GM12878 (cell line): Measurements from ENCODE around the gene CBLN3. TPM values are rescaled to one million over a fixed set of nuclear protein-coding genes. Genes with fewer than 3 reads are reported as not detected.
A peak's percentile ranks its signal among the peaks of the same experiment; 100 is the strongest.

Experiments used
- CEBPB ChIP-seq, 2 experiments: fragments of 150-350 bp in 1 of 2; IDR thresholded peaks; 2 replicates each; pipeline ENCODE4 v1.6.1; 2012 to 2014; ENCODE audit warnings: low read depth in 2 of 2, low read length in 2 of 2, borderline replicate concordance in 1 of 2, inconsistent platforms in 1 of 2
- CHD1 ChIP-seq: IDR thresholded peaks from 2 replicates; pipeline ENCODE4 v1.6.1; 2012; ENCODE audit warnings: low read depth, low read length, improper control_type of control experiment
- CTCF ChIP-seq, 3 experiments: IDR thresholded peaks in 2 of 3; conservative IDR thresholded peaks in 1 of 3; 2 replicates each; pipeline ENCODE4 v1.5.1; 2011; ENCODE audit warnings: low read depth in 3 of 3, low read length in 3 of 3, mild to moderate bottlenecking in 3 of 3, control low read depth in 2 of 3, moderate library complexity in 2 of 3, inconsistent platforms in 1 of 3, mixed read lengths in 1 of 3; ENCODE audit not compliant: control insufficient read depth in 2 of 3, insufficient read depth in 1 of 3; ENCODE audit errors: extremely low read depth in 1 of 3
- ETV6 ChIP-seq, 2 experiments: fragments of 450-650 bp in 1 of 2; IDR thresholded peaks in 1 of 2; conservative IDR thresholded peaks in 1 of 2; 2 replicates each; pipeline ENCODE4 v1.6.1; 2014; ENCODE audit warnings: antibody characterized with exemption in 1 of 2, borderline replicate concordance in 1 of 2, low read depth in 1 of 2, mild to moderate bottlenecking in 1 of 2, moderate library complexity in 1 of 2
- FOXM1 ChIP-seq: IDR thresholded peaks from 2 replicates; pipeline ENCODE4 v1.6.1; 2012; ENCODE audit warnings: low read depth, mild to moderate bottlenecking, inconsistent platforms, low read length, moderate library complexity
- HDAC2 ChIP-seq: fragments of 200-600 bp; sonication (generic); IDR thresholded peaks from 2 replicates; pipeline ENCODE4 v1.6.1; 2017
- HDGF ChIP-seq: fragments of 450-650 bp; IDR thresholded peaks from 2 replicates; pipeline ENCODE4 v1.6.1; 2016; ENCODE audit warnings: antibody characterized with exemption
- IKZF2 ChIP-seq, 2 experiments: fragments of 450-650 bp; IDR thresholded peaks; 2 replicates each; pipeline ENCODE4 v1.6.1; 2017; ENCODE audit warnings: mild to moderate bottlenecking in 2 of 2, moderate library complexity in 2 of 2
- LARP7 ChIP-seq: fragments of 450-650 bp; IDR thresholded peaks from 2 replicates; pipeline ENCODE4 v1.6.1; 2017; ENCODE audit warnings: mild to moderate bottlenecking
- MTA2 ChIP-seq: fragments of 450-650 bp; IDR thresholded peaks from 2 replicates; pipeline ENCODE4 v1.6.1; 2016; ENCODE audit warnings: low read depth, mild to moderate bottlenecking, moderate library complexity
- NBN ChIP-seq: fragments of 450-650 bp; IDR thresholded peaks from 2 replicates; pipeline ENCODE4 v1.6.1; 2016
- POLR2A ChIP-seq: IDR thresholded peaks from 2 replicates; pipeline ENCODE4 v1.6.1; 2011; ENCODE audit warnings: low read depth, mild to moderate bottlenecking, low read length
- POLR2AphosphoS5 ChIP-seq: IDR thresholded peaks from 2 replicates; pipeline ENCODE4 v1.6.1; 2011; ENCODE audit warnings: mild to moderate bottlenecking, low read length, inconsistent platforms
- POU2F2 ChIP-seq: IDR thresholded peaks from 3 replicates; pipeline ENCODE4 v1.6.1; 2011; ENCODE audit warnings: low read depth, mild to moderate bottlenecking, low read length, borderline replicate concordance
- RCOR1 ChIP-seq: conservative IDR thresholded peaks from 2 replicates; pipeline ENCODE4 v1.6.1; 2012; ENCODE audit warnings: low read depth, low read length, improper control_type of control experiment
- RELB ChIP-seq: fragments of 450-650 bp; IDR thresholded peaks from 2 replicates; pipeline ENCODE4 v1.6.1; 2017; ENCODE audit warnings: low read depth, mild to moderate bottlenecking, moderate library complexity
- REST ChIP-seq: IDR thresholded peaks from 2 replicates; pipeline ENCODE4 v1.6.1; 2012; ENCODE audit warnings: mild to moderate bottlenecking, low read depth, low read length
- RFX5 ChIP-seq: IDR thresholded peaks from 2 replicates; pipeline ENCODE4 v1.6.1; 2011; ENCODE audit warnings: low read depth, low read length, improper control_type of control experiment
- SMAD1 ChIP-seq: fragments of 450-650 bp; IDR thresholded peaks from 2 replicates; pipeline ENCODE4 v1.6.1; 2018; ENCODE audit warnings: mild to moderate bottlenecking, low read depth; ENCODE audit not compliant: partially characterized antibody
- SMAD5 ChIP-seq: IDR thresholded peaks from 2 replicates; pipeline ENCODE4 v1.6.1; 2016; ENCODE audit warnings: antibody characterized with exemption, low read depth
- TARDBP ChIP-seq: IDR thresholded peaks from 2 replicates; pipeline ENCODE4 v1.6.1; 2016; ENCODE audit warnings: borderline replicate concordance
- TCF12 ChIP-seq: IDR thresholded peaks from 2 replicates; pipeline ENCODE4 v1.6.1; 2011; ENCODE audit warnings: low read depth, mild to moderate bottlenecking, low read length
- TCF3 ChIP-seq: IDR thresholded peaks from 2 replicates; pipeline ENCODE4 v1.6.1; 2012; ENCODE audit warnings: low read depth, mild to moderate bottlenecking, low read length, borderline replicate concordance; ENCODE audit not compliant: insufficient read depth
- YBX1 ChIP-seq: fragments of 450-650 bp; IDR thresholded peaks from 2 replicates; pipeline ENCODE4 v1.6.1; 2016; ENCODE audit warnings: antibody characterized with exemption
- ZNF622 ChIP-seq: fragments of 450-650 bp; IDR thresholded peaks from 2 replicates; pipeline ENCODE4 v1.6.1; 2017; ENCODE audit warnings: mild to moderate bottlenecking, inconsistent platforms
- ZZZ3 ChIP-seq: IDR thresholded peaks from 2 replicates; pipeline ENCODE4 v1.6.1; 2011; ENCODE audit warnings: low read depth; ENCODE audit not compliant: control insufficient read depth, insufficient read length
- polyA plus RNA-seq, 11 experiments: library from polyadenylated mRNA; depleted of rRNA in 4 of 11; unstranded in 6 of 11; stranded (reverse) in 5 of 11; fragments of >200 nt; fragmentation: Nextera tagmentation in 4 of 11; fragmentation: Illumina TruSeq in 1 of 11; extraction: Ambion mirVana in 4 of 11; extraction: Trizol in 1 of 11; gene quantifications; 1 replicate in 1 of 11; 2 replicates in 10 of 11; pipeline versions ENCODE4 v1.2.1 to v1.2.3, GENCODE V29; 2011 to 2016; ENCODE audit warnings: inconsistent platforms in 2 of 11, missing spikeins in 2 of 11, low read depth in 1 of 11
- total RNA-seq, 4 experiments: library from RNA; depleted of rRNA in 3 of 4; stranded (reverse); fragments of >200 nt in 3 of 4; fragmentation: Illumina TruSeq in 1 of 4; extraction: Trizol in 1 of 4; gene quantifications; 2 replicates each; pipeline versions ENCODE4 v1.2.1 to v1.2.3, GENCODE V29; 2013 to 2021

CBLN3 gene
- total and polyA plus RNA-seq, 10 of the 15 experiments (the other 5 are each of a cell fraction or from before 2014, with no cell fraction given): 0.16 to 4.9 (median 1.3) TPM

- TF ChIP-seq RELB (peak; percentile 55), SMAD1 (no peak), YBX1 (no peak), MTA2 (no peak), RCOR1 (no peak), POU2F2 (no peak), HDGF (0 out of 2 replicates have a peak, but pooled peaks have one; percentile 62), TARDBP (no peak), POLR2A (0 out of 2 replicates have a peak, but pooled peaks have one; percentile 11), ZZZ3 (no peak), RFX5 (no peak), CHD1 (no peak), CTCF (IDR thresholded peaks at IDR 0.05 in 2 of 3, conservative IDR thresholded peaks at IDR 0.05 in 1 of 3; ENCODE audit: control insufficient read depth in 2 of 3, extremely low read depth in 1 of 3, insufficient read depth in 1 of 3, low read depth in 3 of 3, low read length in 3 of 3) (no peak), IKZF2 (IDR thresholded peaks at IDR 0.05) (peak in 1 of 2 experiments; percentile 34; a peak in 1 of 4 replicates), TCF12 (0 out of 2 replicates have a peak, but pooled peaks have one; percentile 4), LARP7 (no peak; the same call in 1 of the 2 replicates), ZNF622 (no peak), NBN (peak; percentile 58; the same call in 1 of the 2 replicates), REST (no peak), TCF3 (no peak), ETV6 (conservative IDR thresholded peaks at IDR 0.05 in 1 of 2, IDR thresholded peaks at IDR 0.05 in 1 of 2; ENCODE audit: borderline replicate concordance in 1 of 2, low read depth in 1 of 2) (no peak), SMAD5 (no peak), FOXM1 (no peak), HDAC2 (no peak), POLR2AphosphoS5 (peak; percentile 76), CEBPB (IDR thresholded peaks at IDR 0.05; ENCODE audit: borderline replicate concordance in 1 of 2, low read depth in 2 of 2, low read length in 2 of 2) (no peak)
These were observed 1.5 kb upstream of the CBLN3 start (continued) for GRCh38 chr14:24430682-24431568.
